Measurements from ENCODE around the gene SIM1. TPM values are rescaled to one million over a fixed set of nuclear protein-coding genes. Genes with fewer than 3 reads are reported as not detected.

SIM1 gene
- total RNA-seq, 1 experiment from 2014 or later = not detected

DNA sequence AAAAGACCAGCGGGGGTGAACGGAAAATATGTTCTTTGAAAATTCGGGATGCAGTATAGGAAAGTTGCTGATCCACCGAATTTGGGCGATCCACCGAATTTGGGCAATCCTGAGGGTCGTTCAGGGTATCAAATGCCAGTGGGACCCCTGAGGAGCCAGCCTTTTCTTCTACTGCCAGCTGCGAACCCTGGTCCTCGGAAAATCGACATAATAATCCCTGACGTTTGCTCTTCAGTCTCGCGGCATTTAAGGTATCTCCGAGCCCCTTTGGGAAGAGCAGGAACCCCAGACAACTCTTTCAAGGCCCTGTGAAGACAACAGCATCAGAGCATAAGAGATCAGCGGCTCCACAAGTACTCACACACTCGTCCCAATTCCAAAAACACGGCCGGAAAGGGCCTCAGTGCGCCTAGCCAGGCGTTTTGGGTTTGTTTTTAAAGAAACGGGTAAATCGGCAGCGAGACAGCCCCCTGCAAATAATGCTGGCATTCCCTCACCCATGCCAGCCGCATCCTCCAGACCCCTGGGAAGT lies 1.0 kb downstream of the SIM1 start:
- ChIA-PET CTCF (no interaction called here), POLR2A (no interaction called here)
- H3K27me3 ChIP-seq (ENCODE audit: control insufficient read depth, insufficient read depth, low read length) = peaks cover 7% of the 10 kb centered on the region; the same call in 1 of the 2 replicates
- H3K36me3 ChIP-seq (ENCODE audit: control insufficient read depth, insufficient read depth, low read length) = no peaks in the 10 kb centered on the region
- no peak overlapping the region for H3K27ac ChIP-seq (ENCODE audit: low read length)
- intact Hi-C loops (cut with micrococcal nuclease; ENCODE audit: unreplicated experiment) = no loop called here
- TF ChIP-seq, protein P1, sequence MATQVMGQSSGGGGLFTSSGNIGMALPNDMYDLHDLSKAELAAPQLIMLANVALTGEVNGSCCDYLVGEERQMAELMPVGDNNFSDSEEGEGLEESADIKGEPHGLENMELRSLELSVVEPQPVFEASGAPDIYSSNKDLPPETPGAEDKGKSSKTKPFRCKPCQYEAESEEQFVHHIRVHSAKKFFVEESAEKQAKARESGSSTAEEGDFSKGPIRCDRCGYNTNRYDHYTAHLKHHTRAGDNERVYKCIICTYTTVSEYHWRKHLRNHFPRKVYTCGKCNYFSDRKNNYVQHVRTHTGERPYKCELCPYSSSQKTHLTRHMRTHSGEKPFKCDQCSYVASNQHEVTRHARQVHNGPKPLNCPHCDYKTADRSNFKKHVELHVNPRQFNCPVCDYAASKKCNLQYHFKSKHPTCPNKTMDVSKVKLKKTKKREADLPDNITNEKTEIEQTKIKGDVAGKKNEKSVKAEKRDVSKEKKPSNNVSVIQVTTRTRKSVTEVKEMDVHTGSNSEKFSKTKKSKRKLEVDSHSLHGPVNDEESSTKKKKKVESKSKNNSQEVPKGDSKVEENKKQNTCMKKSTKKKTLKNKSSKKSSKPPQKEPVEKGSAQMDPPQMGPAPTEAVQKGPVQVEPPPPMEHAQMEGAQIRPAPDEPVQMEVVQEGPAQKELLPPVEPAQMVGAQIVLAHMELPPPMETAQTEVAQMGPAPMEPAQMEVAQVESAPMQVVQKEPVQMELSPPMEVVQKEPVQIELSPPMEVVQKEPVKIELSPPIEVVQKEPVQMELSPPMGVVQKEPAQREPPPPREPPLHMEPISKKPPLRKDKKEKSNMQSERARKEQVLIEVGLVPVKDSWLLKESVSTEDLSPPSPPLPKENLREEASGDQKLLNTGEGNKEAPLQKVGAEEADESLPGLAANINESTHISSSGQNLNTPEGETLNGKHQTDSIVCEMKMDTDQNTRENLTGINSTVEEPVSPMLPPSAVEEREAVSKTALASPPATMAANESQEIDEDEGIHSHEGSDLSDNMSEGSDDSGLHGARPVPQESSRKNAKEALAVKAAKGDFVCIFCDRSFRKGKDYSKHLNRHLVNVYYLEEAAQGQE (IDR thresholded peaks at IDR 0.05; ENCODE audit: insufficient read depth in 1 of 2, low read depth in 2 of 2, low read length in 1 of 2) = no peak
- TF ChIP-seq SIN3A (IDR thresholded peaks at IDR 0.05; ENCODE audit: borderline replicate concordance, insufficient read depth, low read depth, low read length) = no peak
- TF ChIP-seq, protein P2, sequence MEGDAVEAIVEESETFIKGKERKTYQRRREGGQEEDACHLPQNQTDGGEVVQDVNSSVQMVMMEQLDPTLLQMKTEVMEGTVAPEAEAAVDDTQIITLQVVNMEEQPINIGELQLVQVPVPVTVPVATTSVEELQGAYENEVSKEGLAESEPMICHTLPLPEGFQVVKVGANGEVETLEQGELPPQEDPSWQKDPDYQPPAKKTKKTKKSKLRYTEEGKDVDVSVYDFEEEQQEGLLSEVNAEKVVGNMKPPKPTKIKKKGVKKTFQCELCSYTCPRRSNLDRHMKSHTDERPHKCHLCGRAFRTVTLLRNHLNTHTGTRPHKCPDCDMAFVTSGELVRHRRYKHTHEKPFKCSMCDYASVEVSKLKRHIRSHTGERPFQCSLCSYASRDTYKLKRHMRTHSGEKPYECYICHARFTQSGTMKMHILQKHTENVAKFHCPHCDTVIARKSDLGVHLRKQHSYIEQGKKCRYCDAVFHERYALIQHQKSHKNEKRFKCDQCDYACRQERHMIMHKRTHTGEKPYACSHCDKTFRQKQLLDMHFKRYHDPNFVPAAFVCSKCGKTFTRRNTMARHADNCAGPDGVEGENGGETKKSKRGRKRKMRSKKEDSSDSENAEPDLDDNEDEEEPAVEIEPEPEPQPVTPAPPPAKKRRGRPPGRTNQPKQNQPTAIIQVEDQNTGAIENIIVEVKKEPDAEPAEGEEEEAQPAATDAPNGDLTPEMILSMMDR (IDR thresholded peaks at IDR 0.05) = no peak
- no peak for TF ChIP-seq TCF7L2 (IDR thresholded peaks at IDR 0.05; ENCODE audit: low read depth, low read length)
- no peak for TF ChIP-seq POLR2AphosphoS5 (IDR thresholded peaks at IDR 0.05; ENCODE audit: low read depth, low read length)
- H3K9me3 ChIP-seq (ENCODE audit: control insufficient read depth, insufficient read depth, low read depth, low read length) = no peaks in the 10 kb centered on the region
- no TSS peak for BruUV-seq (replicated peaks)
- in situ Hi-C loops (cut with HindIII; ENCODE audit: low pct_unique_long_range_greater_than_20kb, low sequenced_read_pairs) = no loop called here
- ATAC-seq (no peak), DNase-seq (ENCODE audit: low read depth, low spot score) (no peak)
- H3K4me3 ChIP-seq (ENCODE audit: low read depth in 2 of 2, low read length in 2 of 2) = no peak overlapping the region
- peaks cover 6% of the 10 kb centered on the region for H3K4me1 ChIP-seq (ENCODE audit: control insufficient read depth, insufficient read depth, low read length)

DNA sequence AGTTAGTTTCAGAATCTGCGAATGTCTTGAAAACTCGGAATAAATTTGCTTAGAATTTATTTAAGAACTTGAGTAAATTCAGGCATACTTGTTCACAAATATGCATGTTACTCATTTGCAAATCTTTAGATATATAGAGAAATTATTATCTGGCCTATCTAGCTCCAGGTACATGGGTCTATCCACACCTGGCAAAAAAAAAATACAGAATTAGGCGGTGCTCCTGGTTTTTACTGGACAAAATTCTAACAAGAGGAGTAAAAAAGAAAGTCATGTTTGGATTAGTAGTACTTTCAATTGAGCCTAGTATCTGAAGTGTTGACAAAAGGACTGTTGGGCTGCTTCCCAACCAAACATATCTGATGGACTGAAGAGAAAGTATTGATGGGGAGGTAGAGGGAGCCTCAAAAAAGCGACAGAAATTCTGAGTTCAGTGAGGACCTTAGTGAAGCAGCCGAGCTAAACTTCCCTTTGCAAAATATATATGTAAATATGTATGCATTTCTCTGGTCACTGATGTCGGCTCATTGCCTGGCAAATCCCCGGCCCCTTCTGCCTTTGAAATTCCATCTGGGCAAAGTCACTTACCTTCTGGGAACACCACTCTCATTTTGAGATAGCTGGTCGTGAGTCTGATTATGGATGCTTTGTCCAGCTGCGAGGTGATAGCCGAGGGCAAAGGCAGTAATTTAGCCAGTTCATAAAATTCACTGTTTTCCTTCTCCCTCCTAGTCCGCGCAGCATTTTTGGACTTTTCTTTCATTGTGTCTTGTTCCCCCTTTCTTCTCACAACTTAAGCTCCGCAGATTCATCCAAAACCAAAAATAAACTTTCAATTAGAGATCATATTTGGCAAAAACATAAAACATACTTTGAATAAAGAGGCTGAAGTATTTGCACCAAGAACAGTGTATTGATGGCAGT lies 1.8 kb downstream of the SIM1 start:
- no TSS peak for BruUV-seq (replicated peaks)
- DNase-seq (ENCODE audit: low read depth, low spot score) = no peak
- H3K9me3 ChIP-seq (ENCODE audit: control insufficient read depth, insufficient read depth, low read depth, low read length) = no peaks in the 10 kb centered on the region
- intact Hi-C loops (cut with micrococcal nuclease; ENCODE audit: unreplicated experiment) (no loop called here), in situ Hi-C loops (cut with HindIII; ENCODE audit: low pct_unique_long_range_greater_than_20kb, low sequenced_read_pairs) (no loop called here)
- H3K4me1 ChIP-seq (ENCODE audit: control insufficient read depth, insufficient read depth, low read length) = peaks cover 6% of the 10 kb centered on the region
- no peak for ATAC-seq
- POLR2A ChIA-PET = no interaction called here
- no peaks in the 10 kb centered on the region for H3K36me3 ChIP-seq (ENCODE audit: control insufficient read depth, insufficient read depth, low read length)
- H3K27me3 ChIP-seq (ENCODE audit: control insufficient read depth, insufficient read depth, low read length) = peaks cover 7% of the 10 kb centered on the region; the same call in 1 of the 2 replicates
- H3K27ac ChIP-seq (ENCODE audit: low read length) = no peak overlapping the region
- CTCF ChIA-PET = no interaction called here
- TF ChIP-seq, protein P1 (IDR thresholded peaks at IDR 0.05; ENCODE audit: insufficient read depth in 1 of 2, low read depth in 2 of 2, low read length in 1 of 2) = no peak
- TF ChIP-seq POLR2AphosphoS5 (IDR thresholded peaks at IDR 0.05; ENCODE audit: low read depth, low read length) (no peak), TCF7L2 (IDR thresholded peaks at IDR 0.05; ENCODE audit: low read depth, low read length) (no peak), SIN3A (IDR thresholded peaks at IDR 0.05; ENCODE audit: borderline replicate concordance, insufficient read depth, low read depth, low read length) (no peak)
- TF ChIP-seq, protein P2 (IDR thresholded peaks at IDR 0.05) = no peak
- H3K4me3 ChIP-seq (ENCODE audit: low read depth in 2 of 2, low read length in 2 of 2) = no peak overlapping the region

All from Panc1 (cell line).